Suprapubic skin (tissue), 4 donors: ENCODE data around the gene EYS. TPM values are rescaled to one million over a fixed set of nuclear protein-coding genes. Genes with fewer than 3 reads are reported as not detected.

Experiments used
- DNase-seq, 2 donors: peaks; one replicate each; pipeline ENCODE4 v3.0.0-alpha.2; 2019; ENCODE audit warnings: low spot score in 2 of 2
- H3K27ac ChIP-seq: fragments of 200-600 bp; sonication (generic); one replicate; pipeline ENCODE4 v1.5.1; 2019
- H3K27me3 ChIP-seq: fragments of 200-600 bp; sonication (generic); one replicate; pipeline ENCODE4 v1.5.1; 2019
- H3K36me3 ChIP-seq: fragments of 200-600 bp; sonication (generic); one replicate; pipeline ENCODE4 v1.5.1; 2019
- H3K4me1 ChIP-seq: fragments of 200-600 bp; sonication (generic); one replicate; pipeline ENCODE4 v1.5.1; 2019
- H3K4me3 ChIP-seq: fragments of 200-600 bp; sonication (generic); one replicate; pipeline ENCODE4 v1.5.1; 2019; ENCODE audit warnings: mild to moderate bottlenecking
- H3K9me3 ChIP-seq: fragments of 200-600 bp; sonication (generic); one replicate; pipeline ENCODE4 v1.5.1; 2019
- CTCF ChIP-seq, 2 donors: fragments of 200-600 bp in 1 of 2; fragments of 450-650 bp in 1 of 2; sonication (generic) in 1 of 2; IDR thresholded peaks; one replicate each; pipeline ENCODE4 v1.5.1; 2016 to 2019; ENCODE audit warnings: antibody characterized with exemption in 2 of 2, mild to moderate bottlenecking in 1 of 2, moderate library complexity in 1 of 2
- EP300 ChIP-seq: sonication (generic); formaldehyde crosslinking; IDR thresholded peaks from one replicate; pipeline ENCODE4 v1.6.1; 2017; ENCODE audit warnings: antibody characterized with exemption
- POLR2A ChIP-seq, 2 donors: fragments of 450-650 bp; IDR thresholded peaks; one replicate each; pipeline ENCODE4 v1.6.1; 2017; ENCODE audit warnings: antibody characterized with exemption in 2 of 2, mild to moderate bottlenecking in 2 of 2, moderate library complexity in 2 of 2
- POLR2AphosphoS5 ChIP-seq, 3 donors: sonication (generic); formaldehyde crosslinking; IDR thresholded peaks; one replicate each; pipeline ENCODE4 v1.6.1; 2017; ENCODE audit warnings: antibody characterized with exemption in 3 of 3
- WGBS: methylation state at CpG from one replicate; pipeline ENCODE4 v1.1.5; 2018; 5-methylcytosine and 5-hydroxymethylcytosine counted together
- total RNA-seq, 4 donors: library from RNA; depleted of rRNA; stranded (reverse); fragments of >200 nt; gene quantifications; one replicate each; pipeline ENCODE4 v1.1.0, GENCODE V29; 2016

Gene EYS
- total RNA-seq, 4 donors from 2014 or later = not detected

DNA sequence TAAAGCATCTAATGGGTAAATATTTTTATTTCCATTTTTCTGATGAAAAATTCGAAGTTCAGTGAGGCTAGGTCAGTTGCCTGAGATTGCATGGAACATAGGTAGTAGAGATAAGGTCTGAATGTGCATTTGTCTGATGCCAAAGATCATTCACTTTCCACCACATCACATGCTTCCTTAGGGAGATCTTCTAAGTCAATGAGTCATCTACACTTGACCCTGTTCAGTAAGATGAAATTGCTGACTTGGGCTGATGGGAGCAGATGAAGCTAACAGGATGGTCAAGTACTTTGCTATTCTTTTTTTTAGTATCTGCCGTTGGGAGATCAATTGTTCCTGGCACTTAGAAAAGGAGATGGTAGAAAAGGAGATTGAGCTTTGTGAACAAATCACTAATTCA lies 1560.2 kb downstream of the EYS start:
- no peaks in the 10 kb centered on the region for H3K27me3 ChIP-seq
- H3K36me3 ChIP-seq = no peaks in the 10 kb centered on the region
- TF ChIP-seq CTCF (IDR thresholded peaks at IDR 0.05) (no peak), POLR2AphosphoS5 (IDR thresholded peaks at IDR 0.05) (no peak), POLR2A (IDR thresholded peaks at IDR 0.05) (no peak), EP300 (no peak)
- no peak overlapping the region for H3K4me3 ChIP-seq
- 82% methylated on average over 2 of the region's 2 CpGs for WGBS
- no peaks in the 10 kb centered on the region for H3K4me1 ChIP-seq
- no peaks in the 10 kb centered on the region for H3K9me3 ChIP-seq
- H3K27ac ChIP-seq = no peak overlapping the region
- no peak for DNase-seq

- no peaks in the 10 kb centered on the region for H3K36me3 ChIP-seq
- no peak overlapping the region for H3K27ac ChIP-seq
- H3K27me3 ChIP-seq = no peaks in the 10 kb centered on the region
- no peak overlapping the region for H3K4me3 ChIP-seq
- 44% methylated on average over 1 of the region's 1 CpG for WGBS
- no peak for DNase-seq
- H3K9me3 ChIP-seq = no peaks in the 10 kb centered on the region
- no peak for TF ChIP-seq POLR2AphosphoS5 (IDR thresholded peaks at IDR 0.05)
- no peak for TF ChIP-seq CTCF (IDR thresholded peaks at IDR 0.05)
- no peak for TF ChIP-seq POLR2A (IDR thresholded peaks at IDR 0.05)
- no peak for TF ChIP-seq EP300
- no peaks in the 10 kb centered on the region for H3K4me1 ChIP-seq
Measured at GRCh38 chr6:64146094-64146493, 1560.9 kb downstream of the EYS start.

DNA sequence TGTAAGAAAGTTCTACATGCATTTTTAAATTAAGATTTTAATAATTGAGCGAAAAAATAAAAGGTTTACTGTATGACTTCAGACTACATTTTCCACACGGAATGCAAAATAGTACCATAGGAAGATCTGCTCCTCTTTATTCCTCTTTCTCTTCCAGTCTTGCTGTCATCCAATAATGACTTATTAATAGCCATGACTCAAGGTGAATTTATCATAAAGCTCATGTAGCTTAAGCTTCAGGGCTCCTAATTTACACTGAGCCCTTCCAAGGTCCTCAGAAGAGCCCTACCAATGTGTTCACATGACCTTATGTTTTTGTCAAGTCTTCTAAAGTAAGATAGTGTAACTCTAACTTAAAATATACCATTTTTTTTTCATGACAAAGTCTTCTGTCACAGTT lies 1561.4 kb downstream of the EYS start:
- 77% methylated on average over 2 of the region's 2 CpGs for WGBS
- H3K27ac ChIP-seq = no peak overlapping the region
- H3K27me3 ChIP-seq = no peaks in the 10 kb centered on the region
- no peaks in the 10 kb centered on the region for H3K9me3 ChIP-seq
- no peaks in the 10 kb centered on the region for H3K36me3 ChIP-seq
- DNase-seq = no peak
- H3K4me1 ChIP-seq = no peaks in the 10 kb centered on the region
- H3K4me3 ChIP-seq = no peak overlapping the region
- TF ChIP-seq EP300 (no peak), POLR2A (IDR thresholded peaks at IDR 0.05) (no peak), CTCF (IDR thresholded peaks at IDR 0.05) (no peak), POLR2AphosphoS5 (IDR thresholded peaks at IDR 0.05) (no peak)

DNA sequence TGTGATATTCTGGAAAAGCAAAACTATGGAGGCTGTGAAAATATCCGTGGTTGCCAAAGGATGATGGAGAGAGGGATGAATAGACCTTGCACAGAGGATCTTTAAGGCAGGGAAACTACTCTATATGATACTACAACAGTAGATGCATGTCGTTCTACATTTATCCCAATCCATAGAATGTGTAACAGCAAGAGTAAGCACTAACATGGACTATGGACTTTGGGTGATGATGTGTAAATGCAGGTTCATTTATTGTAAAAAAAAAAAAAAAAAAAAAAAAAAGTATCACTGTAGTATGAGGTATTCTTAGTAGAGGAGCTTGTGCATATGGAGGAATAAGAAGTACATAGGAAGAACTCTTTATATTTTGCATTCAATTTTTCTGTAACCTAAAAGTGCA lies 1563.9 kb downstream of the EYS start:
- Histone ChIP-seq H3K27ac (no peak overlapping the region), H3K27me3 (no peaks in the 10 kb centered on the region), H3K4me3 (no peak overlapping the region), H3K4me1 (no peaks in the 10 kb centered on the region), H3K9me3 (no peaks in the 10 kb centered on the region), H3K36me3 (no peaks in the 10 kb centered on the region)
- TF ChIP-seq CTCF (IDR thresholded peaks at IDR 0.05) (no peak), POLR2AphosphoS5 (IDR thresholded peaks at IDR 0.05) (no peak), POLR2A (IDR thresholded peaks at IDR 0.05) (no peak), EP300 (no peak)
- WGBS = 81% methylated on average over 2 of the region's 2 CpGs
- DNase-seq = no peak

DNA sequence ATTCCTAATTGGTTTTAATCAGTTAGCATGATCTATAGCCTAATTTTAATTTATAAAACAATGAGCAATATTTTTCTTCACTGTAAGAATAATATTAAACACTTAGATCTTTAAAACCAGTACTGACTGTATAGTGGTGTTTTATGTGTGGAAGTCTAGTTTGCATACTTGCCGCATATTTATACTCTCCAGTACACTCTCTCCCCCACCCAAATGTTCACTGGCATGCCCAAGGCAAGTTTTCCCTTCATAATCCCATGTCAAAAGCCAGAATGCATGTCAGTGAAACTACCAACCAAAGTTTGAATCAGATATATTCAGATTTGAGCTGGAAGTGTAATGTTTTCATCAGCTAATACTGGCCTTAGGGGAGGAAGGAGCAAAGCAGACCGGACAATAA lies 1565.3 kb downstream of the EYS start:
- Histone ChIP-seq H3K27ac (no peak overlapping the region), H3K9me3 (no peaks in the 10 kb centered on the region), H3K27me3 (no peaks in the 10 kb centered on the region), H3K4me3 (no peak overlapping the region), H3K4me1 (no peaks in the 10 kb centered on the region), H3K36me3 (no peaks in the 10 kb centered on the region)
- TF ChIP-seq CTCF (IDR thresholded peaks at IDR 0.05) (no peak), POLR2A (IDR thresholded peaks at IDR 0.05) (no peak), EP300 (no peak), POLR2AphosphoS5 (IDR thresholded peaks at IDR 0.05) (no peak)
- no peak for DNase-seq
- WGBS = 60% methylated on average over 2 of the region's 2 CpGs
